ENCODE results near the gene LGALS8.
"Not testable (repeated sequence)": the region's sequence is repeated elsewhere in the genome, so short reads cannot be mapped to it uniquely, and the experiment has no call there.

Gene LGALS8

DNA sequence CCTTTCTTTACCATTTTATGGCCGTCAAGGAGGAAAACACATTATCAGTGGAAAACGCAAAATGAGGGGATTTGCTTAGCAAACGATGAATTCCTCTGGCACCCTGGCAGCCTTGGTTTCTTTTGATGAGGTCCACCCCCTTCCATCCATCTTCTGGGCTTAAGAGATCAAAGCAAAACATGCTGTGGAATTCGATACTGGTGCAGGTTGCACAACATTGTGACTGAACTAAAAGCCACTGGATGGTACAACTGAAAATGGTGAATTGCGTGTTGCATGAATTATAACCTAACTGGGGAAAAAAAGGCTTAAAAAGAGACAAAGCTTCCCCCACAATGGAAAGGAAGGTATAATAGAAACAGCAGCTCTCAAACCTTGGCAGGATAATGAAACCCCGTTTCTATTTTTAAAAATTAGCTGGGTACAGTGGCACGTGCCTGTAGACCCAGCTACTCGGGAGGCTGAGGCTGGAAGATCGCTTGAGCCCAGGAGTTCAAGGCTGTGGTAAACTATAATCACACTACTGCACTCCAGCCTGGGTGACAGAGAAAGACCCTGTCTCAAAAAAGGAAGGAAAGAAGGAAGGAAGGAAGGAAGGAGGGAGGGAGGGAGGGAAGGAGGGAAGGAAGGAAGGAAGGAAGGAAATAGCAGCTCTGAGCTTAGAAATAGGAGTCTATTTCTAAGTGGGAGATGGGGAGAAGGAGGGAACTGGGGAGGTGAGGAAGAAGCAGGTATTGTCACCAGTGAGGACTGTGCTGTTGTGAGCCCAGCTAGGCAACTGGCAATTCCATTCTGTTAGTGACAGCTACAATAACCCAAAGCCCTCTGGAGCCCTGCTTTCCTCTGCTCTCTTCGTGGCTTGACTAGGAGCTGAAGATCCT, 29.0 kb upstream of the LGALS8 start:
- H3K9ac ChIP-seq (ENCODE audit: low read length), result no peak overlapping the region
- H3K27ac ChIP-seq (ENCODE audit: low read length), result no peak overlapping the region
- no peaks in the 10 kb centered on the region for H3K36me3 ChIP-seq (ENCODE audit: control insufficient read depth, low read depth, low read length)
- no peaks in the 10 kb centered on the region for H3K4me1 ChIP-seq (ENCODE audit: control insufficient read depth, low read depth, low read length)
- no peaks in the 10 kb centered on the region for H3K27me3 ChIP-seq (ENCODE audit: control insufficient read depth, insufficient read depth, low read length)
- no peaks in the 10 kb centered on the region for H3K9me3 ChIP-seq (ENCODE audit: control insufficient read depth, low read depth, low read length)
- no peak overlapping the region for H3K4me3 ChIP-seq (ENCODE audit: low read length)

GRCh38 chr1:236495467-236496112, 28.2 kb upstream of the LGALS8 start:
- H3K27ac ChIP-seq (ENCODE audit: low read length), result no peak overlapping the region
- no peaks in the 10 kb centered on the region for H3K4me1 ChIP-seq (ENCODE audit: control insufficient read depth, low read depth, low read length)
- H3K9ac ChIP-seq (ENCODE audit: low read length), result no peak overlapping the region
- no peaks in the 10 kb centered on the region for H3K9me3 ChIP-seq (ENCODE audit: control insufficient read depth, low read depth, low read length)
- no peaks in the 10 kb centered on the region for H3K36me3 ChIP-seq (ENCODE audit: control insufficient read depth, low read depth, low read length)
- H3K4me3 ChIP-seq (ENCODE audit: low read length), result no peak overlapping the region
- H3K27me3 ChIP-seq (ENCODE audit: control insufficient read depth, insufficient read depth, low read length), result no peaks in the 10 kb centered on the region

DNA sequence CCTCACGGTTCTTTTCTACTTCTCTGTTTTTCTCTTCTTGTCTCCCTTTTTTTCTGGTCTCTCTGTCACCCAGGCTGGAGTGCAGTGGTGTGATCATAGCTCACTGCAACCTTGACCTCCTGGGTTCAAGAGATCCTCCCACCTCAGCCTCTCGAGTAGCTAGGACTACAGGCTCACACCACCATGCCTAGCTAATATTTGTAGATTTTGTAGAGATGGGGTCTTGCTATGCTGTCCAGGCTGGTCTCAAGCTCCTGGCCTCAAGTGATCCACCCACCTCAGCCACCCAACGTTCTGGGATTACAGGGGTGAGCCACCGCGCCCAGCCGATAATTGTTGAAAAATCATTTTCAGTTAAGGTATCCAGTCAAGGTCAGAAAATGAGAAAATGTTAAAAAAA, 25.9 kb upstream of the LGALS8 start:
- no peak overlapping the region for H3K9ac ChIP-seq (ENCODE audit: low read length)
- H3K4me3 ChIP-seq (ENCODE audit: low read length), result no peak overlapping the region
- H3K9me3 ChIP-seq (ENCODE audit: control insufficient read depth, low read depth, low read length), result no peaks in the 10 kb centered on the region
- no peaks in the 10 kb centered on the region for H3K27me3 ChIP-seq (ENCODE audit: control insufficient read depth, insufficient read depth, low read length)
- no peaks in the 10 kb centered on the region for H3K36me3 ChIP-seq (ENCODE audit: control insufficient read depth, low read depth, low read length)
- H3K4me1 ChIP-seq (ENCODE audit: control insufficient read depth, low read depth, low read length), result peaks cover 5% of the 10 kb centered on the region
- no peak overlapping the region for H3K27ac ChIP-seq (ENCODE audit: low read length)

- H3K36me3 ChIP-seq (ENCODE audit: control insufficient read depth, low read depth, low read length), result no peaks in the 10 kb centered on the region
- H3K9ac ChIP-seq (ENCODE audit: low read length), result no peak overlapping the region
- H3K27ac ChIP-seq (ENCODE audit: low read length), result no peak overlapping the region
- no peak overlapping the region for H3K4me3 ChIP-seq (ENCODE audit: low read length)
- H3K4me1 ChIP-seq (ENCODE audit: control insufficient read depth, low read depth, low read length), result peaks cover 5% of the 10 kb centered on the region
- H3K9me3 ChIP-seq (ENCODE audit: control insufficient read depth, low read depth, low read length), result no peaks in the 10 kb centered on the region
- H3K27me3 ChIP-seq (ENCODE audit: control insufficient read depth, insufficient read depth, low read length), result no peaks in the 10 kb centered on the region
These were observed 22.7 kb upstream of the LGALS8 start for GRCh38 chr1:236501093-236501492.

DNA sequence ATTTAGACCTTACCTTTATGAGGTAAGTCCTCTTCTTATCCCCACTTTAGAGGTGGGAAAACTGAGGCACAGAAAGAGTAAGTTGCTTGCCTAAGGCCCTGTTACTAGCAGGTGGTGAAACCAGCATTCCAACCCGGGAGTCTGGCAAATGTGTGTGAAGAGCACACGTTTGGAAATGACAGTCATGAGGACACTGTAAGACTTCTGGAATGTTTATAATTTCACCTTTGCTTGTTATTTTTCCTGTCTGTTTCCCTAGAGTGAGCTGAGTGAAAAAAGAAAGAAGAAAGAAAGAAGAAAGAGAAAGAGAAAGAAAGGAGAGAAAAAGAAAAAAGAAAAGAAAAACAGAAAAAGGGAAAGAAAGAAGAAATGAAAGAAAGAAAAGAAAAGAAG, 21.2 kb upstream of the LGALS8 start:
- Histone ChIP-seq H3K27ac (ENCODE audit: low read length) (no peak overlapping the region), H3K9me3 (ENCODE audit: control insufficient read depth, low read depth, low read length) (no peaks in the 10 kb centered on the region), H3K36me3 (ENCODE audit: control insufficient read depth, low read depth, low read length) (no peaks in the 10 kb centered on the region), H3K4me1 (ENCODE audit: control insufficient read depth, low read depth, low read length) (peaks cover 5% of the 10 kb centered on the region), H3K27me3 (ENCODE audit: control insufficient read depth, insufficient read depth, low read length) (no peaks in the 10 kb centered on the region), H3K4me3 (ENCODE audit: low read length) (no peak overlapping the region), H3K9ac (ENCODE audit: low read length) (no peak overlapping the region)

GRCh38 chr1:236502972-236503639, 20.7 kb upstream of the LGALS8 start:
- no peaks in the 10 kb centered on the region for H3K9me3 ChIP-seq (ENCODE audit: control insufficient read depth, low read depth, low read length)
- H3K36me3 ChIP-seq (ENCODE audit: control insufficient read depth, low read depth, low read length), result no peaks in the 10 kb centered on the region
- peak overlapping the region; percentile 39 for H3K4me3 ChIP-seq (ENCODE audit: low read length)
- no peaks in the 10 kb centered on the region for H3K27me3 ChIP-seq (ENCODE audit: control insufficient read depth, insufficient read depth, low read length)
- H3K27ac ChIP-seq (ENCODE audit: low read length), result no peak overlapping the region
- H3K4me1 ChIP-seq (ENCODE audit: control insufficient read depth, low read depth, low read length), result peaks cover 5% of the 10 kb centered on the region
- H3K9ac ChIP-seq (ENCODE audit: low read length), result no peak overlapping the region

DNA sequence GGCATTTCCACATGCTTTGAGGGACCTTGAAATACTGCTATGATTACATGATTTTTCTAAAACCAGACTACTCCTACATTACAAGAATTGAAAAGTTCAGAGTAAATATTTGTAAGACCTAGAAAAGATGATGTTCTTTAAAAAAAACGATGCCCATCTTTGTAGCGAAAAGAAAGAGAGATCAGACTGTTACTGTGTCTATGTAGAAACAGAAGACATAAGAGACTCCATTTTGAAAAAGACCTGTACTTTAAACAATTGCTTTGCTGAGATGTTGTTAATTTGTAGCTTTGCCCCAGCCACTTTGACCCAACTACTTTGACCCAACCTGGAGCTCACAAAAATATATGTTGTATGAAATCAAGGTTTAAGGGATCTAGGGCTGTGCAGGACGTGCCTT, 19.4 kb upstream of the LGALS8 start:
- not testable (repeated sequence) for H3K27ac ChIP-seq (ENCODE audit: low read length); H3K4me3 ChIP-seq (ENCODE audit: low read length); H3K9ac ChIP-seq (ENCODE audit: low read length); H3K9me3 ChIP-seq (ENCODE audit: control insufficient read depth, low read depth, low read length); H3K4me1 ChIP-seq (ENCODE audit: control insufficient read depth, low read depth, low read length); H3K36me3 ChIP-seq (ENCODE audit: control insufficient read depth, low read depth, low read length); H3K27me3 ChIP-seq (ENCODE audit: control insufficient read depth, insufficient read depth, low read length)

DNA sequence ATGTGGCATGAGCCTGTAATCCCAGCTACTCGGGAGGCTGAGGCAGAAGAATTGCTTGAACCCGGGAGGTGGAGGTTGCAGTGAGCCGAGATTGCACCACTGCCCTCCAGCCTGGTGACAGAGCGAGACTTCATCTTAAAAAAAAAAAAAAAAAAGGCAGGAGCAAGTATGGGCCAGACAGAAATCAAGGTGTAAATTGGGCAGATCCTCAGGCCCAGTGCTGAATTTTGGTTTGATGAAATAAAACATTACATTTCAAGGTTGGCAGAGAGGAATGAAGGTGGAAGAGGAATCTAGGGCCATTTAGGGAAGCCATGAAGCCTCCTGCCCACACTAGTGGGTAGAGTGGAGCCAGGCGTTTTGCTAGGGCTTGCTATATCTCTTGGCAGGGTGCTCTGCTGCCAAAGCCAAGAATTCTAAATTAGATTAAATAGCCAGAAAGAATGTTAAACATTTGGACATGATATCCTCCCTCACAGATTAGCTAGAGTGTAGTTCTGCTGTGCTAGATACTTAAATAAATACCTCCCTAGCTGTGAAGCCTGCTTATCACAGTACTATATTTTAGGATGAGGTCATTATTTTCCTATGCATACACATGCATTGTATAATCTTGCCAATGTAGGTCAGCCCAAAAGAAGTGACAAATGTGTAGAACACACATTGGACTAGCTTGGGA, 16.6 kb upstream of the LGALS8 start:
- Histone ChIP-seq H3K27ac (ENCODE audit: low read length) (no peak overlapping the region), H3K4me1 (ENCODE audit: control insufficient read depth, low read depth, low read length) (peaks cover 5% of the 10 kb centered on the region)

DNA sequence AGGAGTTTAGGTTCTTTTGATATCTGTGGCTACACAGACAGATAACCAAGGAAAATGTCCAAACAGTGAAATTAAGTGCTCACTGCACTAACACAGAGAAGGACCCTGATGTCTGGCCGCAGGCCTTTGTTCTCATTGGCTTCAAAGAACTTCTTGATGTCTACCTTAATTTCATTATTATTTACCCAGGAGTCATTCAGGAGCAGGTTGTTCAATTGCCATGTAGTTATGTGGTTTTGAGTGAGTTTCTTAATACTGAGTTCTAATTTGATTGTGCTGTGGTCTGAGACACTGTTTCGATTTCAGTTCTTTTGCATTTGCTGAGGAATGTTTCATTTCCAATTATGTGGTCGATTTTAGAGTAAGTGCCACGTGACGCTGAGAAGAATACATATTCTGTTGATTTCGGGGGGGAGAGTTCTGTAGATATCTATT, 15.2 kb upstream of the LGALS8 start:
- H3K27ac ChIP-seq (ENCODE audit: low read length), result no peak overlapping the region
- no peaks in the 10 kb centered on the region for H3K27me3 ChIP-seq (ENCODE audit: control insufficient read depth, insufficient read depth, low read length)
- no peak overlapping the region for H3K4me3 ChIP-seq (ENCODE audit: low read length)
- no peak overlapping the region for H3K9ac ChIP-seq (ENCODE audit: low read length)
- no peaks in the 10 kb centered on the region for H3K4me1 ChIP-seq (ENCODE audit: control insufficient read depth, low read depth, low read length)
- no peaks in the 10 kb centered on the region for H3K36me3 ChIP-seq (ENCODE audit: control insufficient read depth, low read depth, low read length)
- H3K9me3 ChIP-seq (ENCODE audit: control insufficient read depth, low read depth, low read length), result no peaks in the 10 kb centered on the region

More for the DNA sequence above, 16.6 kb upstream of the LGALS8 start:
- Histone ChIP-seq H3K36me3 (ENCODE audit: control insufficient read depth, low read depth, low read length) (no peaks in the 10 kb centered on the region), H3K4me3 (ENCODE audit: low read length) (no peak overlapping the region), H3K9ac (ENCODE audit: low read length) (no peak overlapping the region), H3K9me3 (ENCODE audit: control insufficient read depth, low read depth, low read length) (no peaks in the 10 kb centered on the region), H3K27me3 (ENCODE audit: control insufficient read depth, insufficient read depth, low read length) (no peaks in the 10 kb centered on the region)

- no peaks in the 10 kb centered on the region for H3K27me3 ChIP-seq (ENCODE audit: control insufficient read depth, insufficient read depth, low read length)
- H3K9me3 ChIP-seq (ENCODE audit: control insufficient read depth, low read depth, low read length), result no peaks in the 10 kb centered on the region
- H3K4me3 ChIP-seq (ENCODE audit: low read length), result no peak overlapping the region
- no peak overlapping the region for H3K27ac ChIP-seq (ENCODE audit: low read length)
- H3K4me1 ChIP-seq (ENCODE audit: control insufficient read depth, low read depth, low read length), result no peaks in the 10 kb centered on the region
- no peak overlapping the region for H3K9ac ChIP-seq (ENCODE audit: low read length)
- no peaks in the 10 kb centered on the region for H3K36me3 ChIP-seq (ENCODE audit: control insufficient read depth, low read depth, low read length)
These were observed 14.6 kb upstream of the LGALS8 start for GRCh38 chr1:236509203-236509602.

- H3K9me3 ChIP-seq (ENCODE audit: control insufficient read depth, low read depth, low read length), result no peaks in the 10 kb centered on the region
- H3K27me3 ChIP-seq (ENCODE audit: control insufficient read depth, insufficient read depth, low read length), result no peaks in the 10 kb centered on the region
- H3K4me1 ChIP-seq (ENCODE audit: control insufficient read depth, low read depth, low read length), result no peaks in the 10 kb centered on the region
- no peak overlapping the region for H3K9ac ChIP-seq (ENCODE audit: low read length)
- H3K4me3 ChIP-seq (ENCODE audit: low read length), result no peak overlapping the region
- no peak overlapping the region for H3K27ac ChIP-seq (ENCODE audit: low read length)
- H3K36me3 ChIP-seq (ENCODE audit: control insufficient read depth, low read depth, low read length), result no peaks in the 10 kb centered on the region
These were observed 14.0 kb upstream of the LGALS8 start for GRCh38 chr1:236509647-236510401.

Measured in iPS-18a (cell line).